AG04450 (cell line): ENCODE measurements around the gene GJD3. TPM values are rescaled to one million over a fixed set of nuclear protein-coding genes. Genes with fewer than 3 reads are reported as not detected.

ENCODE experiments used
- CTCF ChIA-PET: fragments of 300-600, 350-600 bp; formaldehyde crosslinking; extraction: SDS; loops from one replicate; lab custom pipeline; 2022; ENCODE audit warnings: antibody characterized with exemption, inconsistent platforms; lab: Charles Lee
- POLR2A ChIA-PET: fragments of 350-600 bp; formaldehyde crosslinking; extraction: SDS; loops from one replicate; lab custom pipeline; 2021; ENCODE audit warnings: antibody characterized with exemption, inconsistent platforms; lab: Yijun Ruan, JAX
- DNase-seq: peaks from one replicate; pipeline ENCODE4 v3.0.0-alpha.2; 2011; ENCODE audit warnings: low read depth, low spot score
- H3K27ac ChIP-seq: one replicate; pipeline ENCODE4 v1.5.1; 2012; ENCODE audit warnings: low read depth, low read length, control low read depth
- H3K27me3 ChIP-seq: one replicate; pipeline ENCODE4 v1.6.0; 2012; ENCODE audit warnings: low read length; ENCODE audit not compliant: control insufficient read depth, insufficient read depth
- H3K4me3 ChIP-seq: 2 replicates; pipeline ENCODE4 v1.5.1; 2011; ENCODE audit warnings: mild to moderate bottlenecking, low read depth, low read length, control low read depth
- H3K9me3 ChIP-seq: 2 replicates; pipeline ENCODE4 v1.5.1; 2012; ENCODE audit warnings: low read length; ENCODE audit not compliant: control insufficient read depth, insufficient read depth
- CTCF ChIP-seq: IDR thresholded peaks from 2 replicates; pipeline ENCODE4 v1.5.1; 2011; ENCODE audit warnings: low read depth, low read length, control low read depth, inconsistent platforms
- polyA plus RNA-seq: library from polyadenylated mRNA; depleted of rRNA; stranded (reverse); fragments of >200 nt; gene quantifications from 2 replicates; pipeline ENCODE4 v1.2.3, GENCODE V29; 2011

GJD3 gene
- polyA plus RNA-seq, 1 experiment: 0.41 TPM

GRCh38 chr17:40331743-40332641, 32.5 kb downstream of the GJD3 start:
- POLR2A ChIA-PET: no interaction called here
- CTCF ChIA-PET: interaction anchor here (1.6 kb wide), 1 partner anchor 113 kb away, joined by 4 read pairs; the partner anchor contains the start of gene WIPF2
- Histone ChIP-seq H3K9me3 (no peaks in the 10 kb centered on the region; the same call in 1 of the 2 replicates), H3K27ac (peak overlapping the region; percentile 52), H3K4me3 (no peak overlapping the region), H3K27me3 (no peaks in the 10 kb centered on the region)
- TF ChIP-seq CTCF: no peak
- DNase-seq: no peak

GRCh38 chr17:40330850-40331470, 33.6 kb downstream of the GJD3 start:
- CTCF ChIA-PET: interaction anchor here (0.8 to 1.6 kb wide), 2 partner anchors 12 to 112 kb away, joined by 3 to 4 read pairs; partner anchors contain the start of gene WIPF2
- Histone ChIP-seq H3K27me3 (no peaks in the 10 kb centered on the region), H3K9me3 (no peaks in the 10 kb centered on the region; the same call in 1 of the 2 replicates), H3K4me3 (no peak overlapping the region), H3K27ac (no peak overlapping the region)
- POLR2A ChIA-PET: interaction anchor here (0.6 kb wide), 1 partner anchor 14 kb away, joined by 7 read pairs; no protein-coding TSS in a partner anchor
- no peak for DNase-seq
- TF ChIP-seq CTCF: no peak

- no peaks in the 10 kb centered on the region for H3K27me3 ChIP-seq
- CTCF ChIA-PET: interaction anchor here (0.8 kb wide), 1 partner anchor 11 kb away, joined by 3 read pairs; no protein-coding TSS in a partner anchor
- no peak overlapping the region for H3K27ac ChIP-seq
- no peak for DNase-seq
- H3K9me3 ChIP-seq: no peaks in the 10 kb centered on the region; the same call in 1 of the 2 replicates
- TF ChIP-seq CTCF: no peak
- H3K4me3 ChIP-seq: no peak overlapping the region
- POLR2A ChIA-PET: interaction anchor here (0.6 kb wide), 1 partner anchor 13 kb away, joined by 7 read pairs; no protein-coding TSS in a partner anchor
These were observed 34.4 kb downstream of the GJD3 start for GRCh38 chr17:40329839-40330794.

GRCh38 chr17:40328386-40328766, 36.2 kb downstream of the GJD3 start:
- no peak for TF ChIP-seq CTCF
- CTCF ChIA-PET: no interaction called here
- no peaks in the 10 kb centered on the region for H3K27me3 ChIP-seq
- H3K4me3 ChIP-seq: no peak overlapping the region
- DNase-seq: no peak
- H3K27ac ChIP-seq: no peak overlapping the region
- POLR2A ChIA-PET: interaction anchor here (0.7 kb wide), 1 partner anchor 70 kb away, joined by 3 read pairs; no protein-coding TSS in a partner anchor
- H3K9me3 ChIP-seq: no peaks in the 10 kb centered on the region; the same call in 1 of the 2 replicates
